Trophoblast cell (in vitro differentiated cells and primary cell): ENCODE measurements around the gene EVI5.

Experiments used
- DNase-seq, 2 donors: peaks; one replicate each; pipeline ENCODE4 v3.0.0-alpha.2; 2016
- H2AFZ ChIP-seq: 2 replicates; pipeline ENCODE4 v1.6.1; 2013; ENCODE audit warnings: low read length, moderate library complexity, mild to moderate bottlenecking; ENCODE audit not compliant: insufficient read depth, poor library complexity
- H2AK5ac ChIP-seq: 2 replicates; pipeline ENCODE4 v1.6.1; 2013; ENCODE audit warnings: mild to moderate bottlenecking, low read length
- H2BK120ac ChIP-seq: 2 replicates; pipeline ENCODE4 v1.6.1; 2013; ENCODE audit warnings: low read length, mild to moderate bottlenecking, moderate library complexity; ENCODE audit not compliant: insufficient read depth, poor library complexity
- H2BK12ac ChIP-seq: 2 replicates; pipeline ENCODE4 v1.6.1; 2013; ENCODE audit warnings: mild to moderate bottlenecking, low read length, moderate library complexity
- H2BK5ac ChIP-seq: 2 replicates; pipeline ENCODE4 v1.6.1; 2013; ENCODE audit warnings: low read length, low read depth, moderate library complexity, mild to moderate bottlenecking; ENCODE audit not compliant: poor library complexity
- H3K14ac ChIP-seq: 2 replicates; pipeline ENCODE4 v1.6.1; 2013; ENCODE audit warnings: mild to moderate bottlenecking, low read length
- H3K18ac ChIP-seq: 2 replicates; pipeline ENCODE4 v1.6.1; 2013; ENCODE audit warnings: mild to moderate bottlenecking, low read length
- H3K23ac ChIP-seq: 2 replicates; pipeline ENCODE4 v1.6.1; 2013; ENCODE audit warnings: low read length
- H3K27ac ChIP-seq: 2 replicates; pipeline ENCODE4 v1.5.1; 2013; ENCODE audit warnings: low read depth, mild to moderate bottlenecking, inconsistent platforms, low read length, moderate library complexity
- H3K27me3 ChIP-seq: 2 replicates; pipeline ENCODE4 v1.6.1; 2013; ENCODE audit warnings: inconsistent platforms, mild to moderate bottlenecking, low read length, moderate library complexity; ENCODE audit not compliant: insufficient read depth
- H3K36me3 ChIP-seq, 2 experiments: 1 replicate in 1 of 2; 2 replicates in 1 of 2; pipeline ENCODE4 v1.6.1; 2013; ENCODE audit warnings: low read length in 2 of 2, mild to moderate bottlenecking in 2 of 2, moderate library complexity in 1 of 2; ENCODE audit not compliant: insufficient read depth in 2 of 2, control insufficient read depth in 1 of 2
- H3K4ac ChIP-seq: 2 replicates; pipeline ENCODE4 v1.6.1; 2013; ENCODE audit warnings: low read depth, mild to moderate bottlenecking, low read length, moderate library complexity
- H3K4me1 ChIP-seq, 2 experiments: 1 replicate in 1 of 2; 2 replicates in 1 of 2; pipeline ENCODE4 v1.6.1; 2013; ENCODE audit warnings: low read length in 2 of 2, mild to moderate bottlenecking in 2 of 2, moderate library complexity in 1 of 2; ENCODE audit not compliant: insufficient read depth in 2 of 2, control insufficient read depth in 1 of 2
- H3K4me2 ChIP-seq: 2 replicates; pipeline ENCODE4 v1.6.1; 2013; ENCODE audit warnings: inconsistent platforms, mild to moderate bottlenecking, low read length, moderate library complexity
- H3K4me3 ChIP-seq: 2 replicates; pipeline ENCODE4 v1.5.1; 2013; ENCODE audit warnings: mild to moderate bottlenecking, low read depth, low read length, inconsistent platforms
- H3K79me1 ChIP-seq: one replicate; pipeline ENCODE4 v1.6.1; 2013; ENCODE audit warnings: low read length
- H3K79me2 ChIP-seq: 2 replicates; pipeline ENCODE4 v1.6.1; 2013; ENCODE audit warnings: low read length, mild to moderate bottlenecking; ENCODE audit not compliant: control insufficient read depth, insufficient read depth, poor library complexity
- H3K9ac ChIP-seq: 2 replicates; pipeline ENCODE4 v1.6.1; 2013; ENCODE audit warnings: mild to moderate bottlenecking, low read length
- H3K9me3 ChIP-seq: 2 replicates; pipeline ENCODE4 v1.6.1; 2013; ENCODE audit warnings: low read depth, mild to moderate bottlenecking, control low read depth, inconsistent platforms, low read length; ENCODE audit not compliant: insufficient read depth
- H4K12ac ChIP-seq: 2 replicates; pipeline ENCODE4 v1.6.1; 2013; ENCODE audit warnings: low read depth, mild to moderate bottlenecking, low read length, moderate library complexity
- H4K8ac ChIP-seq: 2 replicates; pipeline ENCODE4 v1.6.1; 2013; ENCODE audit warnings: low read depth, mild to moderate bottlenecking, low read length, moderate library complexity
- H4K91ac ChIP-seq: one replicate; pipeline ENCODE4 v1.6.1; 2013; ENCODE audit warnings: low read depth, mild to moderate bottlenecking, low read length, moderate library complexity
- WGBS: extraction: QIAGEN DNeasy Blood & Tissue Kit; methylation state at CpG from one replicate; pipeline ENCODE4 v1.1.7; 2013; ENCODE audit warnings: missing lambda C conversion rate; ENCODE audit not compliant: insufficient read length, insufficient coverage; ENCODE audit errors: extremely low coverage; 5-methylcytosine and 5-hydroxymethylcytosine counted together

The EVI5 gene

GRCh38 chr1:92708368-92708950 lies 76.4 kb downstream of the EVI5 start:
- no peak overlapping the region for H3K9ac ChIP-seq
- no peak overlapping the region for H3K14ac ChIP-seq
- H2AFZ ChIP-seq, result no peak overlapping the region
- H4K8ac ChIP-seq, result no peak overlapping the region
- WGBS, result no CpG with 5 or more reads among the region's 2 CpGs
- H4K12ac ChIP-seq, result no peak overlapping the region
- H3K79me2 ChIP-seq, result no peaks in the 10 kb centered on the region
- no peaks in the 10 kb centered on the region for H3K9me3 ChIP-seq
- no peak overlapping the region for H2BK5ac ChIP-seq
- H4K91ac ChIP-seq, result no peak overlapping the region
- no peak overlapping the region for H3K4me2 ChIP-seq
- no peaks in the 10 kb centered on the region for H3K36me3 ChIP-seq
- no peak overlapping the region for H2BK120ac ChIP-seq
- H3K4me1 ChIP-seq, result peaks cover 0 to 5% of the 10 kb centered on the region in 2 experiments
- no peaks in the 10 kb centered on the region for H3K79me1 ChIP-seq
- H3K23ac ChIP-seq, result no peak overlapping the region
- H3K27me3 ChIP-seq, result no peaks in the 10 kb centered on the region
- no peak overlapping the region for H3K18ac ChIP-seq
- H3K4me3 ChIP-seq, result no peak overlapping the region
- H2AK5ac ChIP-seq, result no peak overlapping the region
- H3K4ac ChIP-seq, result no peak overlapping the region
- DNase-seq, result no peak
- no peak overlapping the region for H2BK12ac ChIP-seq
- no peak overlapping the region for H3K27ac ChIP-seq

GRCh38 chr1:92707709-92708108 lies 77.2 kb downstream of the EVI5 start:
- Histone ChIP-seq H4K12ac (no peak overlapping the region), H3K27me3 (no peaks in the 10 kb centered on the region), H2AFZ (no peak overlapping the region), H3K79me2 (no peaks in the 10 kb centered on the region), H3K4me2 (no peak overlapping the region), H3K14ac (no peak overlapping the region), H2BK5ac (no peak overlapping the region), H2BK12ac (no peak overlapping the region), H3K4me3 (no peak overlapping the region), H4K8ac (no peak overlapping the region), H3K9me3 (no peaks in the 10 kb centered on the region), H3K4ac (no peak overlapping the region), H3K18ac (no peak overlapping the region), H3K9ac (no peak overlapping the region), H3K23ac (no peak overlapping the region), H3K36me3 (no peaks in the 10 kb centered on the region), H4K91ac (no peak overlapping the region), H3K27ac (no peak overlapping the region), H3K4me1 (peaks cover 0 to 5% of the 10 kb centered on the region in 2 experiments), H3K79me1 (no peaks in the 10 kb centered on the region), H2AK5ac (no peak overlapping the region), H2BK120ac (no peak overlapping the region)
- no CpG with 5 or more reads among the region's 2 CpGs for WGBS
- no peak for DNase-seq

GRCh38 chr1:92707292-92707691 lies 77.6 kb downstream of the EVI5 start:
- no CpG with 5 or more reads among the region's 2 CpGs for WGBS

GRCh38 chr1:92705446-92705845 lies 79.5 kb downstream of the EVI5 start:
- H2AK5ac ChIP-seq, result no peak overlapping the region

More at GRCh38 chr1:92707292-92707691, 77.6 kb downstream of the EVI5 start:
- Histone ChIP-seq H3K23ac (no peak overlapping the region), H4K12ac (no peak overlapping the region), H4K8ac (no peak overlapping the region), H3K27me3 (no peaks in the 10 kb centered on the region), H3K14ac (no peak overlapping the region), H3K4me1 (peaks cover 0 to 5% of the 10 kb centered on the region in 2 experiments), H3K18ac (no peak overlapping the region), H3K4me2 (no peak overlapping the region), H3K79me2 (no peaks in the 10 kb centered on the region), H3K9me3 (no peaks in the 10 kb centered on the region), H2BK120ac (no peak overlapping the region), H3K4ac (no peak overlapping the region), H4K91ac (no peak overlapping the region), H3K36me3 (no peaks in the 10 kb centered on the region), H2BK5ac (no peak overlapping the region), H3K9ac (no peak overlapping the region), H3K27ac (no peak overlapping the region), H2BK12ac (no peak overlapping the region), H2AK5ac (no peak overlapping the region), H2AFZ (no peak overlapping the region), H3K4me3 (no peak overlapping the region), H3K79me1 (no peaks in the 10 kb centered on the region)
- DNase-seq, result no peak

More at GRCh38 chr1:92705446-92705845, 79.5 kb downstream of the EVI5 start:
- H3K9me3 ChIP-seq, result no peaks in the 10 kb centered on the region
- no peak overlapping the region for H3K27ac ChIP-seq
- DNase-seq, result no peak
- no CpG with 5 or more reads among the region's 1 CpG for WGBS
- H3K23ac ChIP-seq, result no peak overlapping the region
- H3K27me3 ChIP-seq, result no peaks in the 10 kb centered on the region
- H2BK12ac ChIP-seq, result no peak overlapping the region
- H4K12ac ChIP-seq, result no peak overlapping the region
- H3K4me1 ChIP-seq, result peaks cover 0 to 3% of the 10 kb centered on the region in 2 experiments
- no peaks in the 10 kb centered on the region for H3K79me1 ChIP-seq
- no peak overlapping the region for H4K8ac ChIP-seq
- H2AFZ ChIP-seq, result no peak overlapping the region
- H2BK120ac ChIP-seq, result no peak overlapping the region
- no peak overlapping the region for H3K4me2 ChIP-seq
- no peak overlapping the region for H3K18ac ChIP-seq
- H3K9ac ChIP-seq, result no peak overlapping the region
- no peak overlapping the region for H3K4me3 ChIP-seq
- no peak overlapping the region for H4K91ac ChIP-seq
- no peaks in the 10 kb centered on the region for H3K36me3 ChIP-seq
- H2BK5ac ChIP-seq, result no peak overlapping the region
- no peak overlapping the region for H3K14ac ChIP-seq
- no peaks in the 10 kb centered on the region for H3K79me2 ChIP-seq
- no peak overlapping the region for H3K4ac ChIP-seq
